ENCODE measurements around the gene ASAP3. TPM values are rescaled to one million over a fixed set of nuclear protein-coding genes. Genes with fewer than 3 reads are reported as not detected.

The ASAP3 gene
- total and polyA plus RNA-seq, 9 of the 15 experiments (the other 6 are each of a cell fraction or from before 2014, with no cell fraction given) = 1.7 to 31.2 (median 17.4) TPM

DNA sequence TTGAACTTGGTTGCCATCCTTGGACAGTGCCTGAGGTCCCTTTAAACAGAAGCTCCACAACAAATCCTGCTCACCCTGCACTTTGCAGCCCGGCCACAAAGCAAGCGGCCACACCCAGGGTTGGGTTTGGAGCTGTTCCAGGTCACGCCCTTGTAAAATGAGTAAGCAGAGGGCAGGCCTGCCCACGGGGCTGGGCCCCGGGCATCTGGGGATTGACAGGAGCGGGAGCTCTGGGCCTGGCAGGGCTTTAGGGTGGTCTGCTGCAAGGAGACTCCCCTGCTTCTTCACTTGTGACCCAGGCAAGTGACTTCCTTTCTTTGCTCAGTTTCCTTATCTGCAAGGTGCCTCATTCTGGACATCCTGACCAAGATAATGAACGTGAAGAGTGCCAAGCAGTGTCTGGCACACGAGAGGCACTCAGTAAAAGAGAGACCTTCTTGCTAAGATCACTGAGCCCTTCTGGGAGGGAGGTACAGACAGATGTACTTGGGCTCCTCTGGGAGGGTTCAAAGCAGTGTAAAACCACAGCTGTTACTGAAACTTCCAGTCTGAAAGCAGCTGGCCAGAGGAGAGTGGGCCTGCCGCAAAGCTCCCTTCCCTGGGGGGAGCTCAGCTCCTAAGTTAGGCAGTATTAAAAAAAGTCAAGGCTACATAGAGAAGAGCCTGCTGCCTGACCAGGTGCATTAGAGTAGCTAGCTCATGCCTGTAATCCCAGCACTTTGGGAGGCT lies 44.4 kb upstream of the ASAP3 start (continued):
- TF ChIP-seq PBX2 (CRISPR knock-in tag; IDR thresholded peaks at IDR 0.05; ENCODE audit: low read depth) = no peak
- peak; percentile 66 for TF ChIP-seq PBX2 (tag; conservative IDR thresholded peaks at IDR 0.05; ENCODE audit: low read depth)
- TF ChIP-seq CHD4 (IDR thresholded peaks at IDR 0.05; ENCODE audit: insufficient read depth, insufficient replicate concordance, low read depth, low read length, poor library complexity, severe bottlenecking) = no peak
- TF ChIP-seq, protein P1, sequence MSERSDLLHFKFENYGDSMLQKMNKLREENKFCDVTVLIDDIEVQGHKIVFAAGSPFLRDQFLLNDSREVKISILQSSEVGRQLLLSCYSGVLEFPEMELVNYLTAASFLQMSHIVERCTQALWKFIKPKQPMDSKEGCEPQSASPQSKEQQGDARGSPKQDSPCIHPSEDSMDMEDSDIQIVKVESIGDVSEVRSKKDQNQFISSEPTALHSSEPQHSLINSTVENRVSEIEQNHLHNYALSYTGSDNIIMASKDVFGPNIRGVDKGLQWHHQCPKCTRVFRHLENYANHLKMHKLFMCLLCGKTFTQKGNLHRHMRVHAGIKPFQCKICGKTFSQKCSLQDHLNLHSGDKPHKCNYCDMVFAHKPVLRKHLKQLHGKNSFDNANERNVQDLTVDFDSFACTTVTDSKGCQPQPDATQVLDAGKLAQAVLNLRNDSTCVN (CRISPR knock-in tag; IDR thresholded peaks at IDR 0.05) = no peak
- no peak for TF ChIP-seq ARID2 (IDR thresholded peaks at IDR 0.05)
- TF ChIP-seq ZKSCAN8 (CRISPR knock-in tag; IDR thresholded peaks at IDR 0.05) = no peak
- 0 out of 4 replicates have a peak, but pooled peaks of 1 of the 2 experiments have one; percentile 40 for TF ChIP-seq UBTF (IDR thresholded peaks at IDR 0.05; ENCODE audit: borderline replicate concordance in 1 of 2, low read depth in 2 of 2, low read length in 2 of 2)
- 0 out of 2 replicates have a peak, but pooled peaks have one; percentile 13 for TF ChIP-seq CBFA2T3 (IDR thresholded peaks at IDR 0.05)
- peak; percentile 83 for TF ChIP-seq DPF2 (IDR thresholded peaks at IDR 0.05)
- TF ChIP-seq POLR3G (IDR thresholded peaks at IDR 0.05; ENCODE audit: extremely low read depth, insufficient read length, insufficient replicate concordance) = no peak
- peak; percentile 47; the same call in 1 of the 2 replicates for TF ChIP-seq EP300 (IDR thresholded peaks at IDR 0.05; ENCODE audit: low read length)
- TF ChIP-seq TAF7 (tag; IDR thresholded peaks at IDR 0.05) = no peak
- TF ChIP-seq PHTF2 (CRISPR knock-in tag; IDR thresholded peaks at IDR 0.05) = no peak
- no peak for TF ChIP-seq DDX20 (tag; IDR thresholded peaks at IDR 0.05; ENCODE audit: low read depth)
- no peak for TF ChIP-seq TCF7L2 (IDR thresholded peaks at IDR 0.05; ENCODE audit: low read depth, low read length)
- no peak for TF ChIP-seq ILF3 (IDR thresholded peaks at IDR 0.05; ENCODE audit: borderline replicate concordance)
- peak; percentile 61 for TF ChIP-seq BHLHE40 (IDR thresholded peaks at IDR 0.05; ENCODE audit: low read length)
- TF ChIP-seq, protein P2, sequence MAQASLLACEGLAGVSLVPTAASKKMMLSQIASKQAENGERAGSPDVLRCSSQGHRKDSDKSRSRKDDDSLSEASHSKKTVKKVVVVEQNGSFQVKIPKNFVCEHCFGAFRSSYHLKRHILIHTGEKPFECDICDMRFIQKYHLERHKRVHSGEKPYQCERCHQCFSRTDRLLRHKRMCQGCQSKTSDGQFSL (CRISPR knock-in tag; IDR thresholded peaks at IDR 0.05) = peak; percentile 44; the same call in 1 of the 2 replicates
- TF ChIP-seq, protein P2 (tag; IDR thresholded peaks at IDR 0.05) = no peak
